AG09319 (cell line): Measurements from ENCODE around the gene SYT12.

ENCODE experiments used
- DNase-seq: peaks from one replicate; pipeline ENCODE4 v3.0.0-alpha.2; 2010; ENCODE audit warnings: low read depth; ENCODE audit errors: extremely low read depth
- TF ChIP-seq, protein P1 (sequence below): IDR thresholded peaks from 2 replicates; pipeline ENCODE4 v1.5.1; 2011; ENCODE audit warnings: low read depth, mild to moderate bottlenecking, inconsistent platforms, low read length, moderate library complexity

SYT12 gene

DNA sequence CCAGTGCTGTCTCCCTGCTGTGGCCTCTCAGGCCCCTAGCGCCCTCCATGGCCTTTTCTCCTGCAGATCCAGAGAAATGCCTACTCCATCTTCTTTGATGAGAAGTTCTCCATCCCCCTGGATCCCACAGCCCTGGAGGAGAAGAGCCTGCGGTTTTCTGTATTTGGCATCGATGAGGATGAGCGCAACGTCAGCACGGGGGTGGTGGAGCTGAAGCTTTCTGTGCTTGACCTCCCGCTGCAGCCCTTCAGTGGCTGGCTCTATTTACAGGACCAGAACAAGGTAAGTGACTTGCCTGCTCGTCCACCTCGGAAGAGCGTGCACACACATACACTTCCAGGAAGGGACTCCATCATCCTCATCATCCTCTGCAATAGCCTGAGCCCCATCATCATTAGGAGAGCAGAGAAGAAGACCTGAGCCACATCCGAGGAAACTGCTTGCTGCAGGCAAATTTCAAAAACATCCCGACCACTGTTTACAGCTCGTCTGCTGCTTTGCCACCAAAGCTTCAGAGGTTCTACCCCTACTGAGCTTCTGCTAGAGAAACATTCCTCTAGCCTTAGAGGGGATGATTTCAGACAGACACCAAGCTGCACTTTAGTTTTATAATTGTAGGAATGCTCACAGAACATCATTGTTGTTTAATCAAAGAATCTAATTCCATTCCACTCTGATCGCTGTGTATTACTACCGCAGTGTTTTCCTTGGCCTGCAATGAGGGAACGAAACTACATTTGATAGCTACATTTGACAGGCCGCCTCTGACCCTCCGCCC, 20.8 kb downstream of the SYT12 start:
- no peak for DNase-seq
- TF ChIP-seq, protein P1, sequence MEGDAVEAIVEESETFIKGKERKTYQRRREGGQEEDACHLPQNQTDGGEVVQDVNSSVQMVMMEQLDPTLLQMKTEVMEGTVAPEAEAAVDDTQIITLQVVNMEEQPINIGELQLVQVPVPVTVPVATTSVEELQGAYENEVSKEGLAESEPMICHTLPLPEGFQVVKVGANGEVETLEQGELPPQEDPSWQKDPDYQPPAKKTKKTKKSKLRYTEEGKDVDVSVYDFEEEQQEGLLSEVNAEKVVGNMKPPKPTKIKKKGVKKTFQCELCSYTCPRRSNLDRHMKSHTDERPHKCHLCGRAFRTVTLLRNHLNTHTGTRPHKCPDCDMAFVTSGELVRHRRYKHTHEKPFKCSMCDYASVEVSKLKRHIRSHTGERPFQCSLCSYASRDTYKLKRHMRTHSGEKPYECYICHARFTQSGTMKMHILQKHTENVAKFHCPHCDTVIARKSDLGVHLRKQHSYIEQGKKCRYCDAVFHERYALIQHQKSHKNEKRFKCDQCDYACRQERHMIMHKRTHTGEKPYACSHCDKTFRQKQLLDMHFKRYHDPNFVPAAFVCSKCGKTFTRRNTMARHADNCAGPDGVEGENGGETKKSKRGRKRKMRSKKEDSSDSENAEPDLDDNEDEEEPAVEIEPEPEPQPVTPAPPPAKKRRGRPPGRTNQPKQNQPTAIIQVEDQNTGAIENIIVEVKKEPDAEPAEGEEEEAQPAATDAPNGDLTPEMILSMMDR = no peak

DNA sequence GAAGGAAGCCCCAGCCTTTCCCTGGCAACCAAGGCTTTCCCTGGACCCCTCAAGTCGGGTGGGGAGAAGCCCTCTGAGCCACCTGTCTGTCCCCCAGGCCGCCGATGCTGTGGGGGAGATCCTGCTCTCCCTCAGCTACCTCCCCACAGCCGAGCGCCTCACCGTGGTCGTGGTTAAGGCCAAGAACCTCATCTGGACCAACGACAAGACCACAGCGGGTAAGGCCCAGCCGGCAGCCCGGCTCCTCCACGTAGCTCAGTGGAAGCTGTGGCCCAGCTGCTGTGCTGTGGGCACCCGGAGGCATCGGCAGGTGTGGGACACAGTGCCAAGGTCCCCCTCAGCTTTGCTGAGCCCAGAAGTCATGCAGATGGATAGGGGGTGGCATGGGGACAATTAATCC, 21.6 kb downstream of the SYT12 start:
- TF ChIP-seq, protein P1 = no peak
- DNase-seq = no peak

DNA sequence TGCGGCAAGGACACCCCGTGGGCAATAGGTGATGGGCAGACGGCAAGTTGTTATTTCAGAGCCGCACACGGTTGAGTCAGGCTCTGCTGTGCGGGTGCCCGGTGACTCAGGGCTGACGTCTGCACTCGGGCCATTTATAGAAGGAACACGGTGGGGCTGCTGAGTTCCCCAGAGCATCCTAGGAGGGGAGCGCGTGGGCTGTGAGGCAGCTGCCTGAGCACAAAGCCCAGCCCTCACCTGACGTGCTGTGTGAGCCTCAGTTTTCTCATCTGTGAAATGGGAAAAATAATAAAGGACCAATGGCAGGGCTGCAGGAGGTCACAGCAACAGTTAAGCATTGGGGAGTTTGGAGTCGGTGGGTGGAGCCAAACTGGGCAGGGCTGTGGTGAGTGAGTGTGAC, 22.4 kb downstream of the SYT12 start:
- no peak for DNase-seq
- TF ChIP-seq, protein P1 = no peak

DNA sequence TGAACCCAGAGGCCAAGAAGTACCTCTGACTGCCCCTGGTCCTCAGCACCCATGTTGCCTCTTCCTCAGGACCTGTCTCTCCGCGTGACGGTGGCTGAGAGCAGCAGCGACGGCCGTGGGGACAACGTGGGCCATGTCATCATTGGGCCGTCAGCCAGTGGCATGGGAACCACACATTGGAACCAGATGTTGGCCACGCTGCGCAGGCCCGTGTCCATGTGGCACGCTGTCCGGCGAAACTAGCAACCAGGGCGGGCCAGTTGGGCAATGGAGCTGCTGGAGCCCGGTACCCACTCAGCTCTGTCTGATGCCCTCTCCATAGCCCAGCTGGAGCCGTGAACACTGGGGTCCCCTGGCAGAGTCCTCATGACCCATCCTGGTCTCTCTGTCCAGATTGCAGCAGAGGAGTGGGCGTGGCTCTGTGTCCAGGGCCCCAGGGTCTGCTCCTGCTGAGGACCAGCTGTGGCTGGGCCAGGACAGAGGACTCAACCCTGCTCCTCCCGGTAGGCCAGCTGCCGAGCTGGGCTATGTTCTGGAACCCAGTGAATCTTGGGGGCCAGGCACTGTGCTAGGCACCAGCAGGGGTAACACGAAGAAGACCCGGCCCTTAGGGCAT, 25.7 kb downstream of the SYT12 start:
- TF ChIP-seq, protein P1 = no peak
- no peak for DNase-seq

DNA sequence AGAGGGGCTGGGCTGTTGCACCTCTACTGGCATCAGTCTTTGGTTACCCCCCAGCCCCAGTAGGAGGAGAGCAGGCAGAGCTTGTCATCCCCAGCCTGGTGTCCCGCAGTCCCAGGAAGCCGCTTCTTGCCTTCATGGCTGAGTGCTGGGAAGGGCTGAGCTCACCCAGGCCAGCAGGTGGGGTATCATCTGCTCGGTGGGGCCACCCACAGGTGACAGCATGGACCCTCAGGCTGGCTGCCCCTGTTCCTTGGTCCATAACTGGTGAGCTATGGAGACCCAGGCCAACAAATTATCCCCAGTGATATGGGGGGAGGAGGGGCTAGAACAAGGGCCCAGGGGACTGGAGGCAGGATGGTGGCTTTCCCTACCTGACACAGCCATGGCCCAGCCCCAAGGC, 27.2 kb downstream of the SYT12 start:
- no peak for DNase-seq
- TF ChIP-seq, protein P1 = no peak

DNA sequence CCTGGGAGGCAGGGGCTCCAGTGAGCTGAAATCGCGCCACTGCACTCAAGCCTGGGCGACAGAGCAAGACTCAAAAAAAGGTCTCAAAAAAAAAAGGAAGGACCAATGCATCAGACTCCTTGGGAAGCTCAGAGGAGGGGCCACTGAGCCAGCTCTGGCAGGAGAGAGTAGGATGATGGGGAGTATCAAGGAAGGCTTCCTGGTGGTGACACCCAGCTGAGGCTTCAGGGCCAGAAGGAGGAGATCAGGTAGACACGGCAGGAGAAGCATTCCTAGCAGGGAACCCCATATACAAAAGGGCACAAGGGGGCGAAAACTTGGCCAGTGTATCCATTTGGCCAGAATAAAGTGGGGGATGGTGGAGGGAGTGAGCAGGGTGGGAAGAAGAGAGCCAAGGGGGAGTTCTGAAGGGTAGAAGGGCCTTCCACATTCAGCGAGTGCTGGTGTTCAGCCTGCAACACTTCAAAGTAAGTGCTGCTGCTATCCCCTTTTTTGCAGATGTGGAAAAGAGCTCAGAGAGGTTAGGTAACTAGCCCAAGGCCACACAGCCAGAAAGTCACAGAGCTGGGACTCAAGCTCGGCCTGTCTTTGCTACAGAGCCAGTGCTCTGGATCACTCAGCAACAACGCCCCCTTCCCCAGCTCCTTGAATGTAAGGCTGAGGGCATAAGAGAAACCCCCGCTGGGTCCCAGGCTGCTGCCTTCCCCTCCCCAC, 28.4 kb downstream of the SYT12 start:
- TF ChIP-seq, protein P1 = no peak
- DNase-seq = no peak

DNA sequence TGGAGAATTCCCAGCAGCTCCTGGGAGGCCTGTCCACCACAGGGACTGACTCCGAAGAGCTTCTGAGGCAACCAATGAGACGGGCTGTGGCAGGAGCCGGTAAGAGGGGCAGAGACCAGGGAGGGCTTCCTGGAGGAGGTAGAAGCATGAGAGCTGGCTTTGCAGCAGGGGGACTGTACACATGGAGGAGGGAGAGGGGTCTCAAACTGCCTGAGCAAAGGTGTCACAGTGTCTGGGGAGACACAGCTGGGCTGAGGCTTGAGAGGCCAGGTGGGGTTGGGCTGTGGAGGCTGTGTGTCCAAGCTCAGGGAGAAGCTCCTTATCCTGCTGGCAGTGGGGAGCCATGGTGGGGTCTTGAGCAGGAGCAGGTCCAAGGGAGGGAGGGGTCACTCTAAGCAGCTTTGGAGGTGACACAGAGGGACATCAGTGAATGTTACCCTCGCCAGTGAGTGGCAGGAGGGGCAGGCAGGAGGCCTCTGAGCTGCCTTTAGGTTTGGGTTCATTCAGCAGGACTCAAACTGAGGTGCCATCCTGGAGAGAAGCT, 29.1 kb downstream of the SYT12 start:
- no peak for DNase-seq
- TF ChIP-seq, protein P1 = no peak
